GM21367 (cell line): ENCODE results near the gene WDR7.
A peak's percentile ranks its signal among the peaks of the same experiment; 100 is the strongest.

Source experiments
- ATAC-seq: cut with Tn5 transposase; IDR thresholded peaks from one replicate; pipeline ENCODE4 v1.9.1; 2021; ENCODE audit not compliant: unreplicated experiment

Gene WDR7

GRCh38 chr18:56650944-56651770, at the start of gene WDR7:
Gene WDR7, plus strand, starts transcription at chr18:56651359. Its CDS starts 21,157 bp downstream, at chr18:56672516.
- ATAC-seq: peak; percentile 95

GRCh38 chr18:56606618-56607017, 44.5 kb upstream of the WDR7 start:
- no peak for ATAC-seq

- no peak for ATAC-seq
Measured at GRCh38 chr18:56615738-56616520, 35.2 kb upstream of the WDR7 start.

GRCh38 chr18:56627991-56628390, 23.2 kb upstream of the WDR7 start:
- ATAC-seq: no peak

GRCh38 chr18:56632070-56633022, 18.8 kb upstream of the WDR7 start:
- ATAC-seq: no peak

- ATAC-seq: no peak
Measured at GRCh38 chr18:56635007-56635406, 16.2 kb upstream of the WDR7 start.

GRCh38 chr18:56637176-56637575, 14.0 kb upstream of the WDR7 start:
- no peak for ATAC-seq

GRCh38 chr18:56637711-56638231, 13.4 kb upstream of the WDR7 start:
- ATAC-seq: peak; percentile 12

- ATAC-seq: peak; percentile 94
Measured at GRCh38 chr18:56638232-56639103, 12.7 kb upstream of the WDR7 start, which contains the start of gene TXNL1. Gene TXNL1, minus strand, starts transcription at chr18:56638592. Its CDS starts 152 bp downstream, at chr18:56638440.

GRCh38 chr18:56639104-56639381, 12.1 kb upstream of the WDR7 start:
- ATAC-seq: no peak

- ATAC-seq: no peak
Measured at GRCh38 chr18:56639571-56639970, 11.6 kb upstream of the WDR7 start.

- ATAC-seq: no peak
Measured at GRCh38 chr18:56641714-56642337, 9.3 kb upstream of the WDR7 start.

GRCh38 chr18:56643381-56643780, 7.8 kb upstream of the WDR7 start:
- ATAC-seq: no peak

GRCh38 chr18:56645415-56646016, 5.6 kb upstream of the WDR7 start:
- no peak for ATAC-seq

GRCh38 chr18:56647071-56647470, 4.1 kb upstream of the WDR7 start:
- ATAC-seq: no peak

GRCh38 chr18:56647951-56648893, 2.9 kb upstream of the WDR7 start:
- ATAC-seq: no peak

- no peak for ATAC-seq
Measured at GRCh38 chr18:56649996-56650395, 1.2 kb upstream of the WDR7 start.

- ATAC-seq: no peak
Measured at GRCh38 chr18:56651771-56652092, 573 bp downstream of the WDR7 start.
